ENCODE data around the gene UNC119.

The UNC119 gene

DNA sequence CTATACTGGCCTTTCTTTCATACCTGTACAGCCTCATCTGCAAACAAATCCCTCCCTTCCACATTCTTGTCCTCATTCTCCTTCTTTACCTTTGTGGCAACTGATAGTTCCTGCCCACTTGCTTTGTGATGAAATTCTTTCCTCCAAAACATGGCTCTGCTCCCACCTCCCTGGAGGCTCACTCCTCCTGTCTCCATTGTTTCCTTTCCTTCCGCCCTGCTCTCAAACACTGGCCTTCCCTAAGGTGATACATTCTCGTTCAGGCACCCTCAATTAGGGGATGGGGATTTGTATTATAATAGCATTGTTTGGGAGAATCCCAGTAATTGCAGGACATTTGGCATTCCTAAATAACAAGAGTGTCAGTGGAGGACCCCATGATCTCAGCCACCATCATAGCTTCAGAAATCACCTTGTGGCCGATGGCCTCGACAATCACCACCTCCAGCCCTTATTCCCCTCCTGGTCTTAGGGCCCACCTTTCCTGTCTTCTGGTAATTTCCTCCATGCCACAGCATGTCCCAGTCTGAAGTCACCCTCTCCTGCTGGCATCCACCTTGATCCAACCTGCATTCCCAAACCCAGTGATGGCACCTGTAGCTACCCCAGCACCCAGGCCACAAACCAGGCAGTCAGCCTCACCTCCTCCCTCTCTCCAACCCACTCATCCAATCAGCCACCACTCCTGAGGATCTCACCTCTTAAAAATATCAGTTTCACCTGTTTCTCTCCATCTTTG, 7.9 kb downstream of the UNC119 start:
- no peak for DNase-seq (ENCODE audit: low spot score)

DNA sequence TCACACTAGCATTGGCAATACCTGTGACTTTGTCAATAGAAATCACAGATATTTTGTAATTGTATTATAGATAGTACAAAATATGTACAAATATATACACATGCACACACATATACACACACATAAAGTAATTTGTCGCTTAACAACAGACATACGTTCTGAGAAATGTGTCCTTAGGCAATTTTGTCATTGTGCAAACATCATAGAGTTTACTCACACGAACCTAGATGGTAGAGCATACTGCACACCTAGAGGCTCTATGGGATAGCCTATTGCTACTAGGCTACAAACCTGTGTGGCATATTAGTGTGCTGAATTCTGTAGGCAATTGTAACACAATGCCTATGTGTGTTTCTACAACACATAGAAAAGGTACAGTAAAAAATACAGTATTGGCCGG, 11.0 kb downstream of the UNC119 start:
- no peak for DNase-seq (ENCODE audit: low spot score)

DNA sequence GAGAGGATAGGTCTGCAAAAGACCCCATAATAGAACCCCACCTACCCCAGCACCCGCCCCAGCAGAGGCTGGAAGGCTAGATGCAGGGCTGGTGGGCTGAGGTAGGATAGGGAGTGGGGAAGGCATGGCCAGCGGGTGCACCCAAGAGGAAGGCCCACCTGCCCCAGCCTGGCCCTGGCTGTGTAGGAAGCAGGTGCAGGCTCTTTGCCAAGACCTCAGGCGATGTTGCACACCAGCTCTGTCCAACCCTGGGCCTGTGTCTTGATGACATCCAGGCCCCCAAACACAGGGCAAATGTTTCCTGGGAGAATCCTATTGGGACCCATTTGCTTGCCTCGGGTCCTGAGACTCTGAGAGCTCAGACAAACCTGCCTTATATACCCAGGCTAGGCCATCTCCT, 12.2 kb downstream of the UNC119 start:
- no peak for DNase-seq (ENCODE audit: low spot score)

DNA sequence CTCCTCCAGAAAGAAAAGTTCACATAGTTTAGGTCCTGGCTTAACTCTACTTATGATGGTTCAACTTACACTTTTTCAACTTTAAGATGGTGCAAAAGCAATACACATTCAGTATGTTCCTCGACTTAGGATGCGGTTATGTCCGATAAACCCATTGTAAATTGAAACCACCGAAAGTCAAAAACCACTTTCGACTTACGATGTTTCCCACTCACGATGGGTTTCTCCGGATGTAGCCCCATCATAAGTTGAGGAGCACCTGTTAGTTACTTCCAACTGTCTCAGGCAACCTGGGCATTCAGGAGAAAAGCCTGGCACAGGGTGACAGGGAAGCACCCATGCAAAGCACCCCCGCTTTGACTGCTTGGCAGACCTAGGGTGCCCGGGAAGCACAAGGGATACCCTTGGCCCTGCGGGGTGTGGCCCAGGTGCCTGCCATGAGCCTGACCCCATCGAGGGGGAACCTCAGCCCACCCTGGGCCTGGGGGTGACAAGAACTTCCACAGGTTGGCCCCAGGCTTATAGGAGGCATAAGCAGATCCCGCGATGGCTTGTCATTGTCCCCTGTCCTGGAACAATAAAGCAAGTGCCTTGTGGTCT, 14.0 kb downstream of the UNC119 start:
- DNase-seq (ENCODE audit: low spot score), result no peak

DNA sequence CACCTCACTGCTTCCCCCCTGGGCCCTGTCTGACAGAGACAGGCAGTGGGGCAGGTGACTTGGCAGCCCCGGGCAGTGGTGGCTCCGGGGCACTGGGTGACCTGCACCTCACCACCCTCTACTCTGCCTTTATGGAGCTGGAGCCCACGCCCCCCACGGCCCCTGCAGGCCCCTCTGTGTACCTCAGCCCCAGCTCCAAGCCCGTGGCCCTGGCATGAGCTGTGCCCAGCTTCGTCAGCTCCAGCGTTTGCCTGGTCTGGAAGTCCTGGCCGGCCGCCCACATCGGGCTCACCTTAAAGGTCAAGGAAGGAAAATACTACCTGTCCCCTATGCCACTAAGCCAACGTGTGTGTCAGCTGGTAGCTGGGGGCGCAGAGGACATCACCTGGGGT, 15.2 kb downstream of the UNC119 start:
- no peak for DNase-seq (ENCODE audit: low spot score)

DNA sequence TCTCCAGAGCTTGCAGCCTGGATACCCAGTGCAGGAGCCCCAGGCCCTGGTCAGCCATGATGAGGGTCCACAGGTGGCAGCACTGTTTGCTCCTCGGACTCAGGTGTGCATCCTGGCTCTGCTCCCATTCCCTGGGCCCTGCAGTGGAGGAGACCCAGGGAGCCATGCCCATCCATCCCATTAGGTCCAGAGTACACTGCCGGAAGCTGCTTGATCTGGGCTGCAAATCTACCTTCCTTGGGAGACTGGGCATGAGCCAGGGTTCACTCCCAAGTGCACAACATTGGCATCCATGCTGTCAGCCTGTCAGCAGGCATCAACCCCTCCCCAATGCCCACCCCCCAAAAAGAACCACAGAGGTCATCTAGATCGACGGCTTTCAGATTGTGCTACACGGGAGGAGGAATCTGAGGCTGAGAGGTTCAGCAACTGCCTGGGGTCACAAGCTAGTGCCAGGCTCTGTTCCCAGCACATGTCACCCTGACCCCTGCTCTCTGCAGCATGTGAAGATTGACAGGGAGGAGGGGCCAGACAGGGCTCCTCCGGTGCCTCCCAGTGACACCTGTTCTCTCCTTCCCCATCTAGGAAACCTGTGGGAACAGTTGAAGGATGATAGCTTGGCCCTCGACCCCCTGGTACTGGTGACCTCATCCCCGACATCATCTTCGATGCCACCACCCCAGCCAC, 15.7 kb downstream of the UNC119 start:
- DNase-seq (ENCODE audit: low spot score), result no peak

DNA sequence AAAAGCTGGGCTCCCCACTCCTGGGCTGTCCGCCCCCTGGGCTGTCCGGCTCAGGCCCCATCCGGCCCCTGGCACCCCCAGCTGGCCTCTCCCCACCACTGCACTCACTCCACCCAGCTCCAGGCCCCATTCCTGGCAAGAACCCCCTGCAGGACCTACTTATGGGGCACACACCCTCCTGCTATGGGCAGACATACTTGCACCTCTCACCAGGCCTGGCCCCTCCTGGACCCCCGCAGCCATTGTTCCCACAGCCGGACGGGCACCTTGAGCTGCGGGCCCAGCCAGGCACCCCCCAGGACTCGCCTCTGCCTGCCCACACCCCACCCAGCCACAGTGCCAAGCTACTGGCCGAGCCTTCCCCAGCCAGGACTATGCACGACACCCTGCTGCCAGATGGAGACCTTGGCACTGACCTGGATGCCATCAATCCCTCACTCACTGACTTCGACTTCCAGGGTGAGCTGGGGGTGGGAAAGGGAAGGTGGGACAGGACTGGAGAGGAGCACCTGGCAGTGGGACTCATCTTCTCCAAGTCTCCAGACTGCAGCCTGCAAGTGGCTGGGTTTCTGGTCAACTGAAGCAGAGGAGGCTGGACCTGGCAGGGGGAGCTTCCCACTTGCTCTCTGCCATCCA, 17.6 kb downstream of the UNC119 start:
- no peak for DNase-seq (ENCODE audit: low spot score)

DNA sequence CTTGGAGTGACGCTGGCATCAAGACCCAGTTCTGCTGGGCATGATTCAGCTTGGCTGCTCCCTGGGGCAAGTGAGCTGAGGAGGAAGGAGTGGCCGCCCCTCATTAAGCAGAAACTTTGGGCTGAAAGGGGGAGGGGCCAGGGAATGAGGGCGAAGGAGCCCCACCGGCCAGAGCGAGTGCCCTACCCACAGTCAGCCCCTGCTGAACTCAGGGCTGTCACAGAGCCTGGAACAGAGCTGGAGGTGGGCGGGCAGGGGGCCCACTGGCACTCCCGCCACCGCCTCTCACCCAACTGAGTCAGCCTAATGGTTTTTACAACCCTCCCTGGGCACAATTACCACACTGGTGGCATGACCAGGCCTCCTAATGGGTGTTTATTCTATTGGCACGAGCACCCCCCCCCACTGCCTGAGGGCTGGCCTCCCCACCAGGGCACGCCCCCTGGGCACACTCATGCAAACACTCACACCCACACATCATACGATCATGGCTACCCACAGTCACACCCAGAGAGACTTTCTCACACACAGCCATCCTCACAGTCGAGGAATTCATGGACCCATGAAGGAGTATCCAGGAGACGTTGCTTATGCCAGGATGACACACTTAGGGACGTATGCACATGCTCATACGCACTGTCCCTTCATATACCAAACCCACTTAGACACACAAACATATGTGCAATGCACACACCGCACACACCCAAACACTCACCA, 19.2 kb downstream of the UNC119 start:
- no peak for DNase-seq (ENCODE audit: low spot score)

DNA sequence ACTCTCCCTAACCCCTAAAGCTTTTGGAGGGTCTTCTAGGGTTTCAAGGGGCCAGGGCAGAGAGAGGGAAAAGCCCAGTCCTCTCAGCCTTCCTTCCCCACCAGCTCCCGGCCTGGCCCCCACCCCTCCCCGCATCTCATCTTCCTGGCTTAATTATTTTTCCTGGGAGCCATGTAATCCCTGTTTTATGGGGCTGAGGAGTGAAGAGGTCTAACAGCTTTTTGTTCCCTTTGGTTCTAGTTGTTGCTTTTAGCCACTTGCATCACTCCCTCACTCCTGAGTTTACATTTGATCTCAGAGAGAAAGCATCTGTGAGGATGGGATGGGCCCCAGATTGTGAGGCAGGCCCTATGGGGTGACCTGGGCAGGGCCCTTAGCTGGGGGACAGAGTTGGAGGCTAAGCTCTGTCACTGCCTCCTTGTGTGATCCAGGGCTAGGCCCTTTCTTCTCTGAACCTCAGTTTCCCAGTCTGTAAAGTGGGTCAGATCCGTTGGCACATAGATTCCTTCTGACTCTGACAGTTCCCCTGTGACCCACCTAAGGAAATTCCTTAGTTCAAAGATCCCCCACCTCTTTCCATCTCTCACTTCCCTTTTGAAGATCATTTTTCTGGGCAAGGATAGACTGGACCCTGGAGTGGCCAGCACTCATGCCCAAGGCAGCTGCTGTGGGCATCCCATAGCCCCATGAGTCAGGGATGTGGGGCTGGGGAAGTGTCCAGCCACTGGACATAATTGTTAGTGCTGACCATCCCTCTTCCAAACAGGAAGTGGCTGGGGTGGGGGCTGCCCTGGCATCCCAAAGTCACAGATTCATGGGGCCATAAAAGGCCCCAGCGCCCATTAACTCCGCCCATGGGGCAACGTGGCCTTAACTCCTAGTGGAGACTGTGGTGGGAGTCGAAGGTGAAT, 20.1 kb downstream of the UNC119 start:
- DNase-seq (ENCODE audit: low spot score), result no peak

DNA sequence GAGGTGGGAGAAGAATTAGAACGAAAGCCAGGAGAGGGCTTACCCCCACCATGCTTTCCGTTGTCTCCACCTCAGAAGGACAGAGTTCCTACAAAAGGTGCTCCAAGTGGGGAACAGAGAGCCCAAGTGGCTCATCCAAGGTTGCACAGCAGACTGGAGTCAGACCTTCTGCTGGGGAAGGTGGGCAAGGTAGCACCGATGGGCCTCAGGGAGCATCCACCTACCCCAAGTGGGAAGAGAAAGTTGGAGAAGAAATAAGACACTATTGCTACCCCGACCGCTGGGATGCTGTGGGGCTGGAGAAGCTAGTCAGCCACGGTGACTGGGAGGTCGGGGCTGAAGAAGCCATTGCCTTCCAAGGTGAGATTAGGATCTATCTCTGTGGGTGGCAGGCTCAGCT, 21.5 kb downstream of the UNC119 start:
- DNase-seq (ENCODE audit: low spot score), result no peak

DNA sequence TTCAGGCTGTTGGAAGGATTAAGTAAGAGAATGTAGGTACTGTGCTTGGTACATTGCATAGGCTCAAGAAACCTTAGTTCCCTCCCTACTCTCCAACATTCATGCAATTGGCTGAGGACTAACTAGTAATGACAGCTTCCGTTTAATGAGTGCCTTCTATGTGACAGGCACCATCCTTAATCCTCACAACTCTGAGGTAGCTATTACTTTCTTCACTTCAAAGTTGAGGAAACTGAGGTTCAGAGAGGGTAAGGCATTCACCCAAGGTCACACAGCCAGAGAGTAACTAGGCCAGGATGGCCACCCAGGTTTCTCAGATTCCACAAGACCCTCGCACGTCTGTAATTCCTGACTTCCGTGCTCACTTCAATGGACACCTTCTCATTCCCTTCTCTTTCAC, 22.2 kb downstream of the UNC119 start:
- DNase-seq (ENCODE audit: low spot score), result no peak

DNA sequence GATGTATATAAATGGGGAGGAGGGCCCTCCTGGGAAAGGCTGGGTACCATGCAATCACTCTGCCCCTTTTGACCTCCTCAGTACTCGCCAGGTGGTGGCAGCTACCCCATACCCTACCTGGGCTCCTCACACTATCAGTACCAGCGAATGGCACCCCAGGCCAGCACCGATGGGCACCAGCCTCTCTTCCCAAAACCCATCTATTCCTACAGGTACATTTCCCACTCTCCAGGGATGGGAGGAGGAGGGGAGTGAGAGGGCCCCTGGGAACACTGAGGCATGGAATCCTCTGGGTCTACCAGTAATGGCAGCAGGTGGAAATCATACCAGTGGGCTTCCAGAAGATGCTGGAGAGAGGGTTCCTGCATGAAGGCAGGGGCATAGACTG, 23.4 kb downstream of the UNC119 start:
- DNase-seq (ENCODE audit: low spot score), result no peak

DNA sequence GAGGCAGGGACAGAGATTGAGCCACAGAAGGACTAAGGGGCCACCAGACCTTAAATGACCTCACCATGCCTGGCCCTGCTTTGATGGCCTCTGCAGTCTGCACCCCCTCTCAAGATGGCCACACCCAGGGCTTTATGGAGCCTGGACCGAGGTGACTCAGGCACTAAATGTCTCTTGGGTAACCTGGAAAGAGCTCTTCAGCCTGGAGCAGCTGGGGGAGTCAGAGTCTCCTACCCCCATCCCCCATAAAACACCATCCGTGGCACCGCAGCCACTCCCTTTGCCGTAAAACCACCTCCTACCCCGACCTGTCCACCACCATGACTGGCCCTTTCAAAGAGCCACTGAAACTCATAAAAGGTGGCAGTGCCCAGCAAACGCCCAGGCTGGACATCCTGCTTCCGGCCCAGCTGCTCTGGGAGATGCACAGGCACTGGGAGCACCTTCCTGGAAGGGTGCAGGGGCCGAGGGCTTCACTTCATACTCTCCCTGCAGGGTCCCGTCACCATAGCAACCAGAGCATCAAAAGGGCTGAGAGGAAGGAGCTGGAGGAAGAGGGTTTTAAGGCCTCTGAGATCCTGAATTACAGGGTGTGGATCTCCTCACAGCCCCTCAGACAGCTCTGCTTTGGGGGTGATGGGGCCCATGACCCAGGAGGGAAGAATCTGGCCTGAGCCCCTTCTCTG, 24.0 kb downstream of the UNC119 start:
- DNase-seq (ENCODE audit: low spot score), result no peak

DNA sequence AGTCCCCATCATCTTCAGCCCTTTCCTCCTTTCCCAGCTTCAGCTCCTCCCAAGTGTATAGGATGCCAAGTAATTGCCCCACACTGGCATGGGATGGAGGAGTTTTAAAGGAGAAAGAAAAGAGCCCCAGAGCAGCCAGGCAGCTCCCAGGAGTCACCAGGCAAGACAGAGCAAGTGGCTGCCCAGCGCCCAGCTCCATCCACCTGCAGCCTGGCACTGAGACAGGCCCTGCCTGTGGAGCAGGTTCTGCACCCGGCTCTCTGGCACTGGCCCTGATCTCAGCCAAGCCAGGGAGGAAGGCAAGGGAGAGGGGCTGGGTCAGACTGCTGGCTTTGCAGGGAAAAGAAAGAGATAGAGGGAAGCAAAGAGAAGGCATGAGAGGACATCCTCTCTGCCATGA, 24.6 kb downstream of the UNC119 start:
- DNase-seq (ENCODE audit: low spot score), result no peak

DNA sequence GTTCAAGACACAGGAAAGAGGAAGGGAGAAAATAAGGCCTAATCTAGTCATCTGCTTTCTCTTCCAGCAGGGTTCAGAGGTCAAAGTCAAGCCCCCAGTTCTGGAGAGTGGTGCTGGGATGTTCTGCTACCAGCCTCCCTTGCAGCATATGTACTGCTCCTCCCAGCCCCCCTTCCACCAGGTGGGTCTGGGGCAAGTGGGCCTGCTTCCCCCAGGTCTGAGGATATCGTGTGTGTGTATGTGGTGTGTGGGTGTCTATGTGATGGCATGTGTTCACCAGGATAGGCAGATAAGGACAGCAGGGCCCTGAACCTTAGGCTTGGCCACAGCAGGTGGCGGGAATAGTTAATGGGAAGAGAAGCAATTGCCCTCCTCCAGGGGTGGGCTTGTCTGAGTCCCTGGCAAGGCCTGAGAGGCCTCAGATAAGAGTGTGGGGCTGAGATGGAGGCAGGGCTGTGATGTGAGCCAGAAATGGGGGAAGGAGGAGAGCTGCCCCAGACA, 25.2 kb downstream of the UNC119 start:
- no peak for DNase-seq (ENCODE audit: low spot score)

DNA sequence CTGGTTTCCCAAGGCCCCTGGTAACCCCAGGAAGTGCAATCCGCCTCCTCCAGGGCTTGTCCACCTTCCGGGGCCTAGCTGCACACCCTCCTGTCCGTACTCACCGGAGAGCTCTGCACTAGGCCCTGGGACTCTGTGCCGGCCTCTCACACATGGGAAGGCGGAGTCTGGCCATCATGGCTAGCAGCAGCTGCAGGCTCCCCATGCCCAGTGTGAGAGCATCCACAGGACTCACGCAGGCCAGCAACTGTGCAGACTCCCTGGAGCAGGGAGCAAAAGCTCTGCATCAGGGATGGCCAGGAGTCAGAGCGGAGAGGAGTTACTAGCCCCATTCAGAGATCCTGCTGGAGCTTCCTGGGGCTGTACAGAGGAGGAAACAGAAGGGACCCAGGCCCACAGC, 26.0 kb downstream of the UNC119 start:
- DNase-seq (ENCODE audit: low spot score), result no peak

DNA sequence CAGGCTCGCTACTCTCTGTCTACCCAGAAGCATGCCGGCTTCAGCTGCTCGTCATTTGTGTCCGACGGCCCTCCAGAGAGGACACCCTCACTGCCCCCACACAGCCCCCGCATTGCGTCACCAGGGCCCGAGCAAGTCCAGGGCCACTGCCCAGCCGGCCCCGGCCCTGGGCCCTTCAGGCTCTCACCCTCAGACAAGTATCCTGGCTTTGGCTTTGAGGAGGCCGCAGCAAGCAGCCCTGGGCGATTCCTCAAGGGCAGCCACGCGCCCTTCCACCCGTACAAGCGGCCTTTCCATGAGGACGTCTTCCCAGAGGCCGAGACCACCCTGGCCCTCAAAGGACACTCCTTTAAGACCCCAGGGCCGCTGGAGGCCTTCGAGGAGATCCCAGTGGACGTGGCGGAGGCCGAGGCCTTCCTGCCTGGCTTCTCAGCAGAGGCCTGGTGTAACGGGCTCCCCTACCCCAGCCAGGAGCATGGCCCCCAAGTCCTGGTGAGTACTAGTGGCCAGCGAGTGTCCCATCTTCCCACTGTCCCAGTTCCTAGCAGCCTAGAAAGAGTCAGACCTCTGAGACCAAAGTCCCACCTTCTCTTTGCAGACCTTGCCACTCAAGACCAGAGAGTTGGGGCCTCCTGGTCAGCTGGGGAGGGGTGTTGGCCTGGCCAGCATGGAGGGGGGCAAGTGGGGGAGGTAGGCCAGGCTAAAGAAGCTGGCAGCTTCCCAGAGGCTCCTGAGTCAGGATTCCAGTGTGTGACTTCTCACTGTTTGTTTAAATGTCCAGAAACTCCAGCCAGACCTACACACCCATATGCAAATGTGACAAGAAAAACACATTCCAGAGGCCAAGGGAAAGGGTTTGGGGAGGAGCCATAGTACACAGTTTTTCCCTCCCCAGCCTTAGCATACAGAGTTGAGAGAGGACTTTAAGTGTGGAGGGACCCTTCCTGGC, 27.7 kb downstream of the UNC119 start:
- DNase-seq (ENCODE audit: low spot score), result no peak

DNA sequence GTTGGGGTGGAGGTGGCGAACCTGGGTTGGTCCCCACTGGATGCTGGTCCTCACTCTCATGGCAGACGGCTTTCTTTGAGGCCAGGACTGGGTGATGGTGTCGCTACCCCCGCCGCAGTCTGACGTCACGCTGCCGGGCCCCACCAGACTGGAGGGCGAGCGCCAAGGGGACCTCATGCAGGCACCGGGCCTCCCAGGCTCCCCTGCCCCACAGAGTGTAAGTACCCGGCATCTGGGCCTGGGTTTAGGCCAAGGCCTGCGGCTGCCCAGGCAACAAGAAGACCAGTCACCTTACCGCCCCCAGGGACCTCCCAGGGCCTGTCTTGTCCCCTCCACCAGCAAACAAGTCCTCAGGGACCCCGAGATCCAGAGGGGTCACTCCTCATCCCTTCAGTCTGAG, 28.5 kb downstream of the UNC119 start:
- DNase-seq (ENCODE audit: low spot score), result no peak

DNA sequence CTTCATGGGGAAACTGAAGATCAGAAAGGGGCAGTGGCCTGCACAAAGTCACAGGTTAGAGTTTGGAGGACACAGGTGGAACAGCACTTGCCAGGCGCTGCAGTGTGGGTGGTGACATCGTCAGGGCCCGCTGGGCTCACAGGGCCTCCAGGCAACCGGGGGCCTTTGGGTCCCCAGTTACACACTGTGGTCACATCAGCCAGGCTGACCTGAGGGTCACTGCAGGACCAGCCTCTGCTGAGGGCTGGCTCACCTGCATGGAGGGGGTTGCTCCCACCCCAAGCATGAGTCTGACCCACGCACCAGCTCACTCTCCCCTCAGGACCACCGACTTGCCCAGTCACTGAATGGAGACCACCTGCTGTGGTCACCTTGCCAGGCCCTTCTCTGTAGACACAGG, 29.2 kb downstream of the UNC119 start:
- no peak for DNase-seq (ENCODE audit: low spot score)
